Gastrocnemius medialis (tissue), 4 donors: ENCODE measurements around the gene PACS2.

Experiments
- POLR2A ChIP-seq, 2 donors: fragments of 450-650 bp; IDR thresholded peaks; one replicate each; pipeline ENCODE4 v1.6.1; 2017; ENCODE audit warnings: antibody characterized with exemption in 2 of 2, mild to moderate bottlenecking in 2 of 2, moderate library complexity in 2 of 2
- TF ChIP-seq, protein P1 (sequence below), 5 experiments: fragments of 450-650 bp in 3 of 5; fragments of 200-600 bp in 2 of 5; sonication (generic) in 2 of 5; IDR thresholded peaks in 4 of 5; conservative IDR thresholded peaks in 1 of 5; 1 replicate in 4 of 5; 2 replicates in 1 of 5; pipeline ENCODE4 v1.5.1; 2016 to 2019; ENCODE audit warnings: antibody characterized with exemption in 5 of 5, mild to moderate bottlenecking in 3 of 5, moderate library complexity in 3 of 5

DNA sequence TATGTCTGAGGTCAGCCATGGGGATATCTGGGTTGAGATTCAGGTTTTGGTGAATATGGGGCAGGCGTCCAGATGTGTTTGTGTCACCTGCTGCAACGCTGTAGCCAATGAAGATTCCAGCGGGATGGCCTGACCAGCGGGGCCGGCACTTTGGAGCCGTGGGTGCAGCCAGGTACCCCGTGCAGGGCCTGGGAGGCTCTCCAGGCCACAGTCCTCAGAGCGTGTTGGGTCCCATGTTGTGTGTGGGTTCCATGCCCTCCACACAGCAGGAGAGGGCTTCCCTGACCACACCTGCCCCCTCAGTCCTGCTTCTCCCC is 80.9 kb downstream of the PACS2 start:
- TF ChIP-seq, protein P1, sequence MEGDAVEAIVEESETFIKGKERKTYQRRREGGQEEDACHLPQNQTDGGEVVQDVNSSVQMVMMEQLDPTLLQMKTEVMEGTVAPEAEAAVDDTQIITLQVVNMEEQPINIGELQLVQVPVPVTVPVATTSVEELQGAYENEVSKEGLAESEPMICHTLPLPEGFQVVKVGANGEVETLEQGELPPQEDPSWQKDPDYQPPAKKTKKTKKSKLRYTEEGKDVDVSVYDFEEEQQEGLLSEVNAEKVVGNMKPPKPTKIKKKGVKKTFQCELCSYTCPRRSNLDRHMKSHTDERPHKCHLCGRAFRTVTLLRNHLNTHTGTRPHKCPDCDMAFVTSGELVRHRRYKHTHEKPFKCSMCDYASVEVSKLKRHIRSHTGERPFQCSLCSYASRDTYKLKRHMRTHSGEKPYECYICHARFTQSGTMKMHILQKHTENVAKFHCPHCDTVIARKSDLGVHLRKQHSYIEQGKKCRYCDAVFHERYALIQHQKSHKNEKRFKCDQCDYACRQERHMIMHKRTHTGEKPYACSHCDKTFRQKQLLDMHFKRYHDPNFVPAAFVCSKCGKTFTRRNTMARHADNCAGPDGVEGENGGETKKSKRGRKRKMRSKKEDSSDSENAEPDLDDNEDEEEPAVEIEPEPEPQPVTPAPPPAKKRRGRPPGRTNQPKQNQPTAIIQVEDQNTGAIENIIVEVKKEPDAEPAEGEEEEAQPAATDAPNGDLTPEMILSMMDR (IDR thresholded peaks at IDR 0.05 in 4 of 5, conservative IDR thresholded peaks at IDR 0.05 in 1 of 5): no peak
- TF ChIP-seq POLR2A (IDR thresholded peaks at IDR 0.05): no peak
